Activated gamma-delta T cell (primary cell): ENCODE data around the gene KCNH8.
"Not testable (repeated sequence)": the region's sequence is repeated elsewhere in the genome, so short reads cannot be mapped to it uniquely, and the experiment has no call there.

Experiments
- DNase-seq: peaks from one replicate; lab custom pipeline; 2025; lab: John Stamatoyannopoulos, UW
- total RNA-seq, 2 donors: gene quantifications; one replicate each; lab custom pipeline; 2026; lab: John Stamatoyannopoulos, UW

The KCNH8 gene
- total RNA-seq: 0.36 to 0.52 reads per million in 2 donors

GRCh38 chr3:19147905-19148767 lies at the start of gene KCNH8:
Gene KCNH8, plus strand, starts transcription at chr3:19148510. Its CDS starts 210 bp downstream, at chr3:19148720.
- DNase-seq: no peak

GRCh38 chr3:19102654-19103290 lies 45.5 kb upstream of the KCNH8 start:
- not testable (repeated sequence) for DNase-seq

- no peak for DNase-seq
These were observed 44.8 kb upstream of the KCNH8 start for GRCh38 chr3:19103510-19103909.

GRCh38 chr3:19104459-19104858 lies 43.9 kb upstream of the KCNH8 start:
- DNase-seq: no peak

- no peak for DNase-seq
These were observed 42.5 kb upstream of the KCNH8 start for GRCh38 chr3:19105826-19106225.

- no peak for DNase-seq
These were observed 42.0 kb upstream of the KCNH8 start for GRCh38 chr3:19106307-19106706.

GRCh38 chr3:19107719-19108118 lies 40.6 kb upstream of the KCNH8 start:
- no peak for DNase-seq

- no peak for DNase-seq
These were observed 37.9 kb upstream of the KCNH8 start for GRCh38 chr3:19110335-19110895.

GRCh38 chr3:19114461-19114860 lies 33.8 kb upstream of the KCNH8 start:
- no peak for DNase-seq

GRCh38 chr3:19116239-19116638 lies 32.1 kb upstream of the KCNH8 start:
- no peak for DNase-seq

GRCh38 chr3:19124752-19125151 lies 23.6 kb upstream of the KCNH8 start:
- DNase-seq: no peak

- DNase-seq: no peak
These were observed 8.4 kb upstream of the KCNH8 start for GRCh38 chr3:19139863-19140262.

- peak; percentile 23 for DNase-seq
These were observed 1.3 kb upstream of the KCNH8 start for GRCh38 chr3:19146685-19147650.

GRCh38 chr3:19148768-19149091 lies 420 bp downstream of the KCNH8 start:
- DNase-seq: no peak

GRCh38 chr3:19149368-19149767 lies 1.1 kb downstream of the KCNH8 start:
- DNase-seq: no peak

GRCh38 chr3:19151171-19151570 lies 2.9 kb downstream of the KCNH8 start:
- no peak for DNase-seq

GRCh38 chr3:19154693-19155250 lies 6.5 kb downstream of the KCNH8 start:
- no peak for DNase-seq

- no peak for DNase-seq
These were observed 7.1 kb downstream of the KCNH8 start for GRCh38 chr3:19155375-19155774.

GRCh38 chr3:19159966-19160635 lies 11.8 kb downstream of the KCNH8 start:
- DNase-seq: no peak

GRCh38 chr3:19165654-19166053 lies 17.3 kb downstream of the KCNH8 start:
- no peak for DNase-seq

- no peak for DNase-seq
These were observed 23.5 kb downstream of the KCNH8 start for GRCh38 chr3:19171794-19172193.
